Activated CD8-positive, alpha-beta memory T cell treated with anti-CD3 and anti-CD28 coated beads, Interleukin-2, amount 50 U/mL, for 24 hours (primary cell): ENCODE measurements around the gene C16orf96.

ENCODE experiments used
- DNase-seq: peaks from one replicate; pipeline ENCODE4 v3.0.0-alpha.2; 2020; ENCODE audit errors: extremely low read depth

Gene C16orf96

GRCh38 chr16:4525634-4526277 is 30.4 kb upstream of the C16orf96 start:
- no peak for DNase-seq

- no peak for DNase-seq
Observed at GRCh38 chr16:4529085-4530060, 26.8 kb upstream of the C16orf96 start.

- no peak for DNase-seq
Observed at GRCh38 chr16:4531811-4532210, 24.3 kb upstream of the C16orf96 start.

GRCh38 chr16:4532238-4532637 is 23.9 kb upstream of the C16orf96 start:
- DNase-seq = no peak

GRCh38 chr16:4533490-4533889 is 22.6 kb upstream of the C16orf96 start:
- no peak for DNase-seq

GRCh38 chr16:4534151-4534790 is 21.9 kb upstream of the C16orf96 start:
- no peak for DNase-seq

- no peak for DNase-seq
Observed at GRCh38 chr16:4535627-4536108, 20.5 kb upstream of the C16orf96 start.

- DNase-seq = no peak
Observed at GRCh38 chr16:4536391-4537106, 19.6 kb upstream of the C16orf96 start.

GRCh38 chr16:4537376-4538343 is 18.5 kb upstream of the C16orf96 start:
- no peak for DNase-seq

GRCh38 chr16:4538350-4539235 is 17.5 kb upstream of the C16orf96 start, which contains the start of gene CDIP1:
CDIP1 (minus strand) TSS chr16:4538773; CDS start chr16:4514130, 24,643 bp downstream.
- DNase-seq = peak; percentile 87

GRCh38 chr16:4539716-4540284 is 16.3 kb upstream of the C16orf96 start:
- no peak for DNase-seq

- DNase-seq = no peak
Observed at GRCh38 chr16:4544473-4544872, 11.7 kb upstream of the C16orf96 start.

- DNase-seq = no peak
Observed at GRCh38 chr16:4548124-4548523, 8.0 kb upstream of the C16orf96 start.

- DNase-seq = no peak
Observed at GRCh38 chr16:4550591-4550990, 5.5 kb upstream of the C16orf96 start.

- DNase-seq = no peak
Observed at GRCh38 chr16:4552541-4552940, 3.6 kb upstream of the C16orf96 start.

- no peak for DNase-seq
Observed at GRCh38 chr16:4556580-4556979, 440 bp downstream of the C16orf96 start.

- no peak for DNase-seq
Observed at GRCh38 chr16:4557973-4558372, 1.8 kb downstream of the C16orf96 start.

GRCh38 chr16:4561596-4561995 is 5.5 kb downstream of the C16orf96 start:
- DNase-seq = no peak

GRCh38 chr16:4564661-4565267 is 8.6 kb downstream of the C16orf96 start:
- DNase-seq = no peak
